ENCODE measurements around the gene CHST3.
"Not testable (repeated sequence)": the region's sequence is repeated elsewhere in the genome, so short reads cannot be mapped to it uniquely, and the experiment has no call there.

CHST3 gene

DNA sequence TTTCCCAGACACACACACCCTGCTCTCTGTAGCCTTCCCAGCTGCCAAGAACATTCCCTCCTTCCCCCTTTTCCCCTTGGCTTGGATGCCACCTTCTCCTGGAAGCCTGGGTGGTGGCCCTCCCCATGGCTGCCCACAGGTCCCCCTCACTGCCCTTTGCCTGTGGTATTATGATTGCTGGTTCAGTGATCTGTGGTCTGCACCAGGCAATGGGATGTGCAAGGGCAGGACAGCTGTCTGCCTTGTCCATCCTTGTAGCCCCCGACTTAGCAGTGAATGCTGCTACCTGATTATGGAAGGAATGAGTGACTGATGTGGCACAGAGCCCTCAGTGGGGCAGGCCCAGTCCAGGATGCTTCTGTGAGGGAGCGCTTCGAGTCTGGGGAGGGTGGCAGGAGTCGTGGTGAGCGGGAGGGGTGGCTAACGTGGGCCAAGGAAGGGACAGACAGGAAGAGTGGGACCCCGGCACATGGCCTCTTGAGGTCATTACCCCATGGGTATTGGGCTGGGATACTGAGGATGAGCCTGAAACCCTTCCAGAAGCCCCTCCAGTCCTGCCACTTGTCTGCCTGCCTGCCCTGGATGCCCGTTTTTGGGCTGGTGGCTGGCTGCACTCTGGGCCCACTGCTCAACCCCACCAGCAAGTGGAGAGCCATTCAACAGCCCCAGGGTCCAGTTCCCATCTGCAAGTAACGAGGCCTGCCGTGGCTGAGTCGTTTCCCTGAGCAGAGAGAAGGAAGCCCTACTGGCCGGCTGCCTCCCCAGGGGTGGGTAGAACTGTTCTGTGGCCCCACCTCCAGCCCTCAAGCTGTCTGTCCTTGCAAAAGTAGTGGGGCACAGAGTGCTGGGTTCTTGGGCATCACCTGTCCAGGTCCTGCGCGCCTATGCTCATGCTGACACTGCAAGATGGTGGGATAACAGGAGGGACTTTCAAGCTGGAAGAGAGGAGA, 8.8 kb downstream of the CHST3 start:
- no peak for DNase-seq (ENCODE audit: low spot score)

GRCh38 chr10:71973777-71974488, 9.7 kb downstream of the CHST3 start:
- no peak for DNase-seq (ENCODE audit: low spot score)

DNA sequence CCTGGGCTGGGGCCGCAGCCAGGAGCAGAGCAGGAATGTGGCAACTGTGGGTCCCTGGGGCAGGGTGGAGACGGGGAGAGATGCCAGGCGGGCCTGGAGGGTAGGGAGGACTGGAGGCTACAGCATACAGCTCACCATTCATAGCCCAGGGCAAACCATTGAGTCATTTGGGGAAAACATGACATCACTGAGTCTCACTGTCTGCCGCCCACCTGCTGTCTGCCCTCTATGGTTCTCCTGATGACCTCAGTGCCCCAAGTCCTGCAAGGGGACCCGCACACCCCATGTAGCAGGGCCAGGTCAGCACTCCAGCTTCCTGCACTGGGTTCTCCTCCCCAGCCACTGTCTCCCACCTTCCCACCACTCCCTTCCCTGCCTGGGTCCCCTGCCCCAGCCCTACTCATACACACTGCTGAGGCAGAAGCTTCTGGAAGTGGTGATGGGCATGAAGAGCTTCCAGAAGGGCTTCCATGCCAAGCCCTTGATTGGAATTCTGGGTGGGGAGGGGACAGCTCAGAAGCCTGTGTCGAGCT, 10.4 kb downstream of the CHST3 start:
- DNase-seq (ENCODE audit: low spot score), result no peak

GRCh38 chr10:71975087-71975870, 11.1 kb downstream of the CHST3 start:
- peak; percentile 84 for DNase-seq (ENCODE audit: low spot score)

DNA sequence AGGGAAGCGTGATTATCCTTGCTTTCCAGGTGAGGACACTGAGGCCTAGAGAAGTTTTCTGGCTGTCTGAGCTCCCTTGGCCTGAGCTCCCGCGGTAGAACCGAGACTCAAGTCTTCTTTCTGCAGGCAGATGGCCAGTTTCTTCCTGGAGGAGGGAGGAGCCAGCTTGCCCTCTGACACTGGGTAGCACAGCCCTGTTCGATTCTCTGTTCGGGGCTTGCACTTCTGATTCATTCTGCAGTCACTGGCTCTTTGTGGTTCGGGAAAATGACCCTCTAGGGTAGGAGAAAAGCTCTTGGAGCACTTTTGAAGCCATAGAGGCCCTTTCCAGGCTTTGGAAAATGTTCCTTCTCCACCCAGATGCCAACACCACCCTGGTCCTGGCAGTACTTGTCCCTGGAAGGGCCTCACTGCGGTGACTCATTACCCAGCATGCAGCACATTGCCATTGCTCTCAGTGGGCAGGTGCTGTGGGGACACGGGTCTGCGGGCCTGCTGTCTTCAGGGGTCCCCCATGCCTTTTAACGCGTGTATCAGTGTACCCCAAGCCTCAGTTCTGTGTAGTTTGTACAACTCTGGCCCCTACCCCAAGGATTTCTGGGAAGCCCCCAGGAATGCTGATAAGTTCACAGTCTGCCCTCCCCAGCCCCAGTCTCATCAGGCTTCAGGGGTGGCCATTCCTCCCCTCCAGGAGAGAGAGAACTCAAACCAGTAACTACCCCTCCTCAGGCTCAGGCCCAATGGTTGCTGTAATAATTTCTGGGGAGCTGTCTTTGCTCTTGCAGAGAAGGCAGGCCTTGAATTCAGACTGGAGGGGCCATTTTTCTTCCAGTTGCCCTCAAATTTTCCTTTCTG, 11.9 kb downstream of the CHST3 start:
- DNase-seq (ENCODE audit: low spot score), result no peak

- not testable (repeated sequence) for DNase-seq (ENCODE audit: low spot score)
Observed at GRCh38 chr10:71977614-71977903, 13.4 kb downstream of the CHST3 start.

GRCh38 chr10:71978476-71978875, 14.3 kb downstream of the CHST3 start:
- DNase-seq (ENCODE audit: low spot score), result no peak

DNA sequence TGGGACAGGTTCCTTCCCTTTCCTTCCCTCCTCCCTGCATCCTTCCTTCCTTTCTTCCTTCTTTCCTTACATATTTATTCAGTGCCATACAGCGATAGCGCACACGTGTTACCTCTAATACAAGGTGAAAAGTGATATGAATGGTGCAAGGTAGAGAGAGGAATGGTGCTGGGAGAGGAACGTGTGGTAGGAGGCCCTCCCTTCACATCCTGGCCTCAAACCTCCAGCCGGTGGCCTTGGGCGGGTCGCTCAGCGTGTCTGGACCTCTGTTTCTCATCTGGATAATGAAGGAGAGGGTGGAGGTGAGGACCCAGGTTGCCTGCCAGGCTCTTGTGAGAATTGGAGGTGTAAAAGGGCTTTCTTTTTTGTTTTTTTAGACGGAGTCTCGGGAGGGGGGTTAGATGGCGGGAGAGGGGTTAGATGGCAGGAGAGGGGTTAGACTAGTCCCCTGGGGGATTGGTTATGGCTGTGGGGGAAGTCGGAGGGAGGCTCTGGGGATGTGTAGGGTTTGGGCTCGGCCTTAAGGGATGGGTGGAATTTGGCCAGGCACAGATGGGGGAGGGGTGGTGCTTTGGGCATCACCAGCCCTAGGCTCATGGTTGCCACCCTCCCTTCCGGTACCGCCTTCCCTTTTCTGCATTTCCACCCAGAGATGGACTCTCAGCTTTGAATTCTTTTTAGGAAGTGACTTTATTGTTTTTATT, 14.9 kb downstream of the CHST3 start:
- DNase-seq (ENCODE audit: low spot score), result no peak

GRCh38 chr10:71979692-71980062, 15.5 kb downstream of the CHST3 start:
- no peak for DNase-seq (ENCODE audit: low spot score)

DNA sequence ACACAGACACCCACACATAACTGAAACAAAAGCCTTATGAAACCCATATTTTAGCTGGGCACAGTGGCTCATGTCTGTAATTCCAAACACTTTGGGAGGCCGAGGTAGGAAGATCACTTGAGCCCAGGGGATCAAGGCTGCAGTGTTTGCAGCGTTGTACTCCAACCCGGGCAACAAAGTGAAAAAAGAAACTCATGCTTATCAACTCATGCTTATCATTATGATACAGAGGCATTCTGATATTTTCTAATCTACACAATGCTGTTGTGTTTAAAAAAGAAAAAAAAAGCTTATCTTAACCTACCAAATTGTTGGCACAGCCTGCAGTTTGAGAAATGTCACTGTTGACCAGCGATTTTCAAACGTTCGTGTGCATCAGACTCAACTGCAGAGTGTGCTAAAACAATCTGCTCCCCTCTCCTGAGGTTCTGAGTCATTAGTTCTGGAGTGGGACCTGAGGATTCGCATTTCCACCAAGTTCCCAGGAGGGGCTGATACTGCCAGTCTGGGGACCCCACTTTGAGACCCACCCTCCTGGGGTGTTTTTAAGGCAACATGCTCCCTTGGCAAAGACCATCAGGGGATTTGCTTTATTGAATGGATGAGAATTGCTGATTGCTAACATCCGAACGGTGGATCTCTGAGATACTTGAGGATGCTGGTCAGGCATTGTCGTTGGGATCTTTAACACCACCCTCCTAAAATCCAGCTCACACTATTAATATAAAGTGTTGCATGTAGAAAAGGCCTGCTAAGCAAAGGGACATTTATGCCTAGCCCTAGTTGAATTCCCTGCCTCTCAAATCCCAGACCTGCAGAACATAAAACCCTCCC, 16.2 kb downstream of the CHST3 start:
- no peak for DNase-seq (ENCODE audit: low spot score)

DNA sequence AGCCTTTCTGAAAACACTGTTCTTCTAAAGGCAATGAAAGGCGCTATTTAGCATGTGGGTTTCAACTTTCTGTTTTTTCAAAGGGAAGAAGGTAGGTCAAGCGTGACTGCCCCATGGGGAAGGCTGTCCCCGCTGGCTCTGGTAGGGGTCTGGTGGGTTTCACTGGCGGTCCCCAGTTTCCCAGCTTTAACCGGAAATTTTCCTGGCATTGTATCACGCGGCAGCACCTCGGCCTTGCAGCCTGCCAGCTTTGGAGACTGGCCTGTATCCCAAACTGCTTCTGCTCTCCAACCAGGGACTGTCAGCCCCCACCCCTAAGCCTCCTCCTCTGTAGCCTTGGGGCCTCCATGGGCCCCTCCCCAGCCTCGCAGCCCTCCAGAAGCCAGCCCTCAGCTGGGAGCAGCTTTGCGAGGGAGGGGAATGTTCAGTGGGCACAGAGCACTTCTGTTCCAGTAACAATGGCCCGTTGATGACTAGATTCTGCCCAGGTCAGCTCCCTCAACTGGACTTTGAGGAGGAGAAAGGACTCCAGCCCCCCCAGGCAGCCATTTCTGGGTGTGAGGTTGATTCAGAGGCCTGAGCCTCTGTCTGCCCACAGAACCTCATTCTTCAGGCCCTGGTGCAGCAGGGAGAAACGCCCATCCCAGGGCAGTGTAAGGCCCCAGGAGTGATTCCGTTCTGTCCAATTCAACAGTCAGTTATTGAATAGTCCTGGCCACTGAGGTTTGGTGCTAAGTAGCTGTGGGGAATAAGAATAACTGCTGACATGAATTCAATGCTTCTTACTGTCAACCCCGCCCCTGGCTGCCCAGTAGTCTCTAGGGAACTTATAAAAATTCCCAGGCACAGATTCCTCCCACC, 17.1 kb downstream of the CHST3 start:
- peak; percentile 96 for DNase-seq (ENCODE audit: low spot score)

- no peak for DNase-seq (ENCODE audit: low spot score)
Observed at GRCh38 chr10:71981876-71982230, 17.7 kb downstream of the CHST3 start.

DNA sequence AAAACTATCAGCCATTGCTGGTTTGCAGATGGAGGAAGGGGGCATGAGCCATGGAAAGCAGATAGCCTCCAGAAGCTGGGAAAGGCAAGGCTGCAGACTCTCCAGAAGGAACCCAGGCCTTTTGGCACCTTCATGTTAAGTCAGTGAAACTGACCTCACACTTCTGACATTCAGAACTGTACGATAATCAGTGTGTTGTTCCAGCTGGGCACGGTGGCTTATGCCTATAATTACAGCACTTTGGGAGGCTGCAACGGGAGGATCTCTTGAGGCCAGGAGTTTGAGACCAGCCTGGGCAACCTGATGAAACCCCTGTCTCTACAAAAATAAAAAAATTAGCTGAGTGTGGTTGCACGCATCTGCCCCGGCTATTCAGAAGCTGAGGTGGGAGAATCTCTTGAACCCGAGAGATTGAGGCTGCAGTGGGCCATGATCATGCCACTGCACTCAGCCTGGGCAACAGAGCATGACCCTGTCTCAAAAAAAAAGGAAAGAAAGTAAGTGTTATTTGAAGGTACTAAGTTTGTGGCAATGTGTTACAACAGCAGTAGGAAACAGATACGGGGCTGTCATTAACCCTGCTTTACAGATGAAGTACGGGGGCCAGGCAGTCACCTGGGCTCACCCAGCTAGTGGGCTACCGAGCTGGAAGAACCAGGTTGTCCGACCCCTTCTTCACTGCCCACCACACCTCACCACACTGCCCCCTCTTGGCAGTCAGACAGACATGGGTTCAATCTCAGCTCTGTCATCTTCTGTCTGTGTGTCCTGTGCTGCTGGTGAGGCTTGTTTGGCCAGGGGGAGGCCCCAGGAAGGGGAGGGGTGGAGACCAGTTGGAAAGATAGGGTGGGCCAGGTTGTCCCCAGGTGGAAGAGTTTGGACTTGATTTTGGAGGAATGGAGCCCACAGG, 18.3 kb downstream of the CHST3 start:
- no peak for DNase-seq (ENCODE audit: low spot score)

DNA sequence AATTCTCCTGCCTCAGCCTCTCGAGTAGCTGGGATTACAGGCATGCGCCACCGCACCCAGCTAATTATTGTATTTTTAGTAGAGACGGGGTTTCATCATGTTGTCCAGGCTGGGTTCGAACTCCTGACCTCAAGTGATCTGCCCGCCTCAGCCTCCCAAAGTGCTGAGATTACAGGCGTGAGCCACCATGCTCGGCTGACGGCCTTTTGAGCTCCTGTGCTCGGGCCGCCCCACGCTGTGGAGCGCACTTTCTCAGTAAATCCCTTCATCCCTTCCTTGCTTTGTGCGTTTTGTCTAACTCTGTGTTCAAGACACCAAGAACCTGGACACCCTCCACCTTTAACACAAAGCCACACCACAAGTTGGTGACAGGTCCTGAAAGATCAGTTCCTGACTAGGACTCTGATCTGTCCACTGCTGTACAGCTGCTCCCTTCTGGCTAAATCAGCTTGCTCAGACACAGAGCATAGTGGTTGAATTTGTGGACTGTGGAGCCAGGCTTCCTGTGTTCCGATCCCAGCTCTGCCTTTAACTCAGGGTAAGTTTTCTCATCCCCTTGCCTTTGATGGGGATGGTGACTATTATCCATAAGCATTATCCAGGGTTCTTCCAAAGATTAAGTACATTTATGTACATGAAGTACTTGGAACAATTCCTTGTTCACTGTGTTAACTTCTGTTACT, 20.1 kb downstream of the CHST3 start:
- DNase-seq (ENCODE audit: low spot score), result no peak

- no peak for DNase-seq (ENCODE audit: low spot score)
Observed at GRCh38 chr10:71984809-71985388, 20.7 kb downstream of the CHST3 start.

DNA sequence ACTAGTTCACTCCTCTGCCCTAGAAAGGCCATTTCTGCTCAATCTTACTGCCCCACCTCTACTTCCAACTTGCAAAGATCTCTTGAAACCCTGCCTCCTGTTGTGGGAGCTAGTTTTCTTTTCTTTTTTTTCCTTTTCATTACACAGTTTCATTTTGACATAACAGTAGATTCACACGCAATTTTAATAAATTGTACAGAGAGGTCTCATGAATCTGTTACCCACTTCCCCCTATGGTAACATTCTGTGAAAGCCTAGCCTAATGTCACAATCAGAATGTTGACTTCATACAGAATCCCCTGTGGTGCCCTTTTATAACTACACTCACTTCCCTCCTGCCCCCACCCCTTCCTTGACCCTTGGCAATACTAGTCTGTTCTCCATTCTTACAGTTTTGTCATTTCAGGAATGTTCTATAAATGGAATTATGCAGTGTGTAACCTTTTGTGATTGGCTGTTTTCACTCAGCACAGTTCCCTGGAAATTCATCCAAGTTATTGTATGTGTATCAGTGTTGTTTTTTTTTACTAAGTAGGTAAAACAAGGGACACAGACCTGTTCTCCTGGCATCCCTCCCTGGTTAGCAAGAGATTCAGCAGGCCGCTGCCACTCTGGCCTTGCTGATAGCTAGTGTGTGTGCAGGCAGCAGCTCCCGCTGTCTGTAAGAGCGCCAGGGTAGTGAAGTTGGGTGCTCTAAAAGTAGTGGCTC, 21.5 kb downstream of the CHST3 start:
- no peak for DNase-seq (ENCODE audit: low spot score)
